HL-60 (cell line): Measurements from ENCODE around the gene MPPED1.

Experiments
- DNase-seq, 2 experiments: peaks; one replicate each; pipeline ENCODE4 v3.0.0-alpha.2; 2010 to 2020; ENCODE audit warnings: low read depth in 1 of 2, low spot score in 1 of 2
- H3K27ac ChIP-seq: fragments of 250-450 bp; sonication (Bioruptor Pico); replicated peaks from 2 replicates; pipeline ENCODE4 v1.5.1; 2020; ENCODE audit warnings: mild to moderate bottlenecking, moderate library complexity
- H3K27me3 ChIP-seq: fragments of 250-450 bp; sonication (Bioruptor Pico); 2 replicates; pipeline ENCODE4 v1.5.1; 2021; ENCODE audit warnings: mild to moderate bottlenecking, moderate library complexity; ENCODE audit not compliant: insufficient read depth, poor library complexity, severe bottlenecking
- H3K4me3 ChIP-seq: replicated peaks from 2 replicates; pipeline ENCODE4 v1.5.1; 2011; ENCODE audit warnings: mild to moderate bottlenecking, control low read depth, low read length; ENCODE audit not compliant: insufficient read depth
- CTCF ChIP-seq: IDR thresholded peaks from one replicate; pipeline ENCODE4 v1.5.1; 2011; ENCODE audit warnings: low read length, control low read depth, inconsistent platforms; ENCODE audit not compliant: insufficient read depth
- GABPA ChIP-seq: IDR thresholded peaks from 2 replicates; pipeline ENCODE4 v1.6.1; 2012; ENCODE audit warnings: low read depth
- POLR2AphosphoS5 ChIP-seq: IDR thresholded peaks from 2 replicates; pipeline ENCODE4 v1.6.1; 2012; ENCODE audit warnings: low read depth
- REST ChIP-seq: IDR thresholded peaks from 2 replicates; pipeline ENCODE4 v1.6.1; 2012; ENCODE audit warnings: low read depth; ENCODE audit not compliant: insufficient replicate concordance
- SPI1 ChIP-seq: IDR thresholded peaks from 2 replicates; pipeline ENCODE4 v1.6.1; 2012; ENCODE audit warnings: low read depth, mild to moderate bottlenecking, borderline replicate concordance

Gene MPPED1

GRCh38 chr22:43502306-43502874, 90.6 kb downstream of the MPPED1 start:
- DNase-seq = no peak
- no peak for TF ChIP-seq GABPA
- TF ChIP-seq CTCF = no peak
- no peak for TF ChIP-seq SPI1
- no peak for TF ChIP-seq REST
- TF ChIP-seq POLR2AphosphoS5 = no peak
- no peak overlapping the region for H3K27ac ChIP-seq
- H3K27me3 ChIP-seq = no peaks in the 10 kb centered on the region
- H3K4me3 ChIP-seq = no peak overlapping the region

- H3K27ac ChIP-seq = no peak overlapping the region
- no peaks in the 10 kb centered on the region for H3K27me3 ChIP-seq
- no peak overlapping the region for H3K4me3 ChIP-seq
- DNase-seq = no peak
- TF ChIP-seq POLR2AphosphoS5 (no peak), REST (no peak), GABPA (no peak), CTCF (no peak), SPI1 (no peak)
Measured at GRCh38 chr22:43504068-43504467, 92.3 kb downstream of the MPPED1 start.

GRCh38 chr22:43504666-43505261, 93.0 kb downstream of the MPPED1 start:
- no peak overlapping the region for H3K4me3 ChIP-seq
- no peak for DNase-seq
- no peaks in the 10 kb centered on the region for H3K27me3 ChIP-seq
- no peak overlapping the region for H3K27ac ChIP-seq
- no peak for TF ChIP-seq GABPA
- TF ChIP-seq REST = no peak
- TF ChIP-seq POLR2AphosphoS5 = no peak
- TF ChIP-seq SPI1 = no peak
- TF ChIP-seq CTCF = no peak
